ENCODE data around the gene ATR.

The ATR gene

DNA sequence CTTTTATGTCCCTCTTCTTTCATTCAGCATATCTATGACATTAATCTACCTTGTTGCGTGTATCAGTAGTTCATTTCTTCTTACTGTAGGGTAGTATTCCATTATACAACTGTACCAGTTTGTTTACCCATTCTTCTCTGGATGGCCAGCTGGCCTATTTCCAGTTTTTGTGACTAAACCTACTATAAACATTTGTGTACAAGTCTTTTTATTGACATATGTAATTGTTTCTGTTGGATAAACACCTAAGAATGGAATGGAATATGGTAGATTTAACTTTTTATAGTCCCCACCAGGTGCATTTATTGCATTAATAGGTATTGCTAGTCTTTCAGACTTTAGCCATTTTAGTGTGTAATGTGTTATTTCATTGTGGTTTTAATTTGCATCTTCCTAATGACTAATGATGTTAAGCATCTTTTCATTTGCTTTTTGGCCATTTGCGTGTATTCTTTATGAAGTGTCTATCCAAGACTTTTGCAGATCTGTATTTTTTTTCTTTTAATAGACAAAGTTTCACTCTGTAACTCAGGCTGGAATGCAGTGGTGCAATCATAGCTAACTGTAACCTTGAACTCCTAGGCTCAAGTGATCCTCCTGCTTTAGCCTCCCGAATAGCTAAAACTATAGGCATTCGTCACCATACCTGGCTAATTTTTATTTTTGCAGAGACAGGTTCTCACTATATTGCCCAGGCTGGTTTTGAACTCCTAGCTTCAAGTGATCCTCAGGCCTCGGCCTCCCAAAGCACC, 88.8 kb downstream of the ATR start:
- Histone ChIP-seq H3K9me3 (ENCODE audit: control insufficient read depth, low read length) (no peaks in the 10 kb centered on the region), H3K4me1 (no peaks in the 10 kb centered on the region), H3K27ac (no peak overlapping the region), H2AFZ (no peak overlapping the region), H3K79me2 (no peaks in the 10 kb centered on the region), H3K4me3 (ENCODE audit: low read depth, low read length) (no peak overlapping the region), H3K27me3 (ENCODE audit: control insufficient read depth, insufficient read depth, low read length) (no peaks in the 10 kb centered on the region), H3K4me2 (ENCODE audit: low read length) (no peak overlapping the region), H3K9ac (no peak overlapping the region), H3K36me3 (ENCODE audit: control insufficient read depth, insufficient read depth, low read length) (no peaks in the 10 kb centered on the region)
- no peak for TF ChIP-seq CTCF (IDR thresholded peaks at IDR 0.05)

DNA sequence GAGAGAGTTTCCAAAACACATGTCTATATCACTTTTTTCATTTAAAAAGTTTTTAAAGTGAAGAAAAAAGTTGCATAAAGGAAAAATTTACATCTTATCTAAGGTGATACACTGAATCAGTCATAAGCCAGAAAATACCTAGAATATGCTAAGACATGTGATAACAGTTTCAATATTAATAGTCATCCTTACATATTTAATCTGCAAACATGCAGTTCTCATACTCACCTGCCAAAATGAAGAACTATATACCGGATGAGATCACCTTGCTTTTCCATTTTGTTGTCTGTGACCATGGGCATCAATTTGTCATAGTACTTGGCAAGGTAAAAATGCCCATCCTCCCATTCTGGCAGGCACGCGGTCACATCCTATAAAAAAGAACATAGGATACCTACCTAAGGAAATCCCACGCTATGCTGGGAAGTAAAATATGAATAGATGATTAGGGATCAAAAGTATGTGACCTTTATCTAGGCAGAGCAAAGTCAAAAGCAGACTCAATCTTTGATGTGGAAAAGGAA, 93.6 kb downstream of the ATR start:
- no peaks in the 10 kb centered on the region for H3K9me3 ChIP-seq (ENCODE audit: control insufficient read depth, low read length)
- TF ChIP-seq CTCF (IDR thresholded peaks at IDR 0.05) = no peak
- H3K27ac ChIP-seq = no peak overlapping the region
- no peaks in the 10 kb centered on the region for H3K36me3 ChIP-seq (ENCODE audit: control insufficient read depth, insufficient read depth, low read length)
- H3K9ac ChIP-seq = no peak overlapping the region
- H2AFZ ChIP-seq = no peak overlapping the region
- H3K27me3 ChIP-seq (ENCODE audit: control insufficient read depth, insufficient read depth, low read length) = no peaks in the 10 kb centered on the region
- H3K79me2 ChIP-seq = no peaks in the 10 kb centered on the region
- H3K4me1 ChIP-seq = no peaks in the 10 kb centered on the region
- no peak overlapping the region for H3K4me3 ChIP-seq (ENCODE audit: low read depth, low read length)
- no peak overlapping the region for H3K4me2 ChIP-seq (ENCODE audit: low read length)

GRCh38 chr3:142481196-142481595, 97.3 kb downstream of the ATR start:
- H3K4me3 ChIP-seq (ENCODE audit: low read depth, low read length) = no peak overlapping the region

GRCh38 chr3:142470826-142471225, 107.7 kb downstream of the ATR start:
- H3K4me3 ChIP-seq (ENCODE audit: low read depth, low read length) = no peak overlapping the region
- no peaks in the 10 kb centered on the region for H3K36me3 ChIP-seq (ENCODE audit: control insufficient read depth, insufficient read depth, low read length)

More at GRCh38 chr3:142481196-142481595, 97.3 kb downstream of the ATR start:
- no peak overlapping the region for H3K9ac ChIP-seq
- no peak for TF ChIP-seq CTCF (IDR thresholded peaks at IDR 0.05)
- H3K9me3 ChIP-seq (ENCODE audit: control insufficient read depth, low read length) = no peaks in the 10 kb centered on the region
- no peak overlapping the region for H2AFZ ChIP-seq
- no peak overlapping the region for H3K4me2 ChIP-seq (ENCODE audit: low read length)
- no peaks in the 10 kb centered on the region for H3K27me3 ChIP-seq (ENCODE audit: control insufficient read depth, insufficient read depth, low read length)
- no peaks in the 10 kb centered on the region for H3K36me3 ChIP-seq (ENCODE audit: control insufficient read depth, insufficient read depth, low read length)
- H3K27ac ChIP-seq = no peak overlapping the region
- no peaks in the 10 kb centered on the region for H3K4me1 ChIP-seq
- no peaks in the 10 kb centered on the region for H3K79me2 ChIP-seq

More at GRCh38 chr3:142470826-142471225, 107.7 kb downstream of the ATR start:
- H3K4me2 ChIP-seq (ENCODE audit: low read length) = no peak overlapping the region
- no peaks in the 10 kb centered on the region for H3K9me3 ChIP-seq (ENCODE audit: control insufficient read depth, low read length)
- TF ChIP-seq CTCF (IDR thresholded peaks at IDR 0.05) = no peak
- H3K4me1 ChIP-seq = no peaks in the 10 kb centered on the region
- no peaks in the 10 kb centered on the region for H3K79me2 ChIP-seq
- H3K27ac ChIP-seq = no peak overlapping the region
- no peak overlapping the region for H2AFZ ChIP-seq
- no peaks in the 10 kb centered on the region for H3K27me3 ChIP-seq (ENCODE audit: control insufficient read depth, insufficient read depth, low read length)
- no peak overlapping the region for H3K9ac ChIP-seq

All from parathyroid adenoma (tissue), 2 donors.